ENCODE results near the gene BRINP3.

DNA sequence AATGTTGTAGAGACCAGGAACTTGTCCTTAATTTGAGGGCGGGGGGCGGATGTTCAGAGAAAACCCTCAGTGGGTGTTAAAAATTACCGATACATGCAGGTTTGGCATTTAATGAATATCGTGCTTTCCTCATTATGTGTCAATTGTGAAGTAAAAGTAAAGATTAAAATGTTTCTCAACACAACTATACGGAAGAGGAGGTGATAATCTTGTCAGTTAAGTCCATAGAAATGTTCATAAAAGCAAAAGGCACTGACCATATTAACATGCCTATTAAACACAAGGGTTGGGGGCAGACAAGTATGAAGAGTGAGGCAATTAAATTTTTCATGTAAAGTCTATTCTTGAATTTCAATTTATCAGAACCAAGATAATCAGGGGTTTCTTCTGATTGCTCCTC lies 1.3 kb downstream of the BRINP3 start:
- TF ChIP-seq, protein P1, sequence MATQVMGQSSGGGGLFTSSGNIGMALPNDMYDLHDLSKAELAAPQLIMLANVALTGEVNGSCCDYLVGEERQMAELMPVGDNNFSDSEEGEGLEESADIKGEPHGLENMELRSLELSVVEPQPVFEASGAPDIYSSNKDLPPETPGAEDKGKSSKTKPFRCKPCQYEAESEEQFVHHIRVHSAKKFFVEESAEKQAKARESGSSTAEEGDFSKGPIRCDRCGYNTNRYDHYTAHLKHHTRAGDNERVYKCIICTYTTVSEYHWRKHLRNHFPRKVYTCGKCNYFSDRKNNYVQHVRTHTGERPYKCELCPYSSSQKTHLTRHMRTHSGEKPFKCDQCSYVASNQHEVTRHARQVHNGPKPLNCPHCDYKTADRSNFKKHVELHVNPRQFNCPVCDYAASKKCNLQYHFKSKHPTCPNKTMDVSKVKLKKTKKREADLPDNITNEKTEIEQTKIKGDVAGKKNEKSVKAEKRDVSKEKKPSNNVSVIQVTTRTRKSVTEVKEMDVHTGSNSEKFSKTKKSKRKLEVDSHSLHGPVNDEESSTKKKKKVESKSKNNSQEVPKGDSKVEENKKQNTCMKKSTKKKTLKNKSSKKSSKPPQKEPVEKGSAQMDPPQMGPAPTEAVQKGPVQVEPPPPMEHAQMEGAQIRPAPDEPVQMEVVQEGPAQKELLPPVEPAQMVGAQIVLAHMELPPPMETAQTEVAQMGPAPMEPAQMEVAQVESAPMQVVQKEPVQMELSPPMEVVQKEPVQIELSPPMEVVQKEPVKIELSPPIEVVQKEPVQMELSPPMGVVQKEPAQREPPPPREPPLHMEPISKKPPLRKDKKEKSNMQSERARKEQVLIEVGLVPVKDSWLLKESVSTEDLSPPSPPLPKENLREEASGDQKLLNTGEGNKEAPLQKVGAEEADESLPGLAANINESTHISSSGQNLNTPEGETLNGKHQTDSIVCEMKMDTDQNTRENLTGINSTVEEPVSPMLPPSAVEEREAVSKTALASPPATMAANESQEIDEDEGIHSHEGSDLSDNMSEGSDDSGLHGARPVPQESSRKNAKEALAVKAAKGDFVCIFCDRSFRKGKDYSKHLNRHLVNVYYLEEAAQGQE (IDR thresholded peaks at IDR 0.05; ENCODE audit: borderline replicate concordance), result no peak
- TF ChIP-seq, protein P1 (CRISPR knock-in tag; IDR thresholded peaks at IDR 0.05; ENCODE audit: low read depth), result no peak
- no peak for TF ChIP-seq PHF8 (IDR thresholded peaks at IDR 0.05; ENCODE audit: borderline replicate concordance, low read length)
- TF ChIP-seq, protein P2, sequence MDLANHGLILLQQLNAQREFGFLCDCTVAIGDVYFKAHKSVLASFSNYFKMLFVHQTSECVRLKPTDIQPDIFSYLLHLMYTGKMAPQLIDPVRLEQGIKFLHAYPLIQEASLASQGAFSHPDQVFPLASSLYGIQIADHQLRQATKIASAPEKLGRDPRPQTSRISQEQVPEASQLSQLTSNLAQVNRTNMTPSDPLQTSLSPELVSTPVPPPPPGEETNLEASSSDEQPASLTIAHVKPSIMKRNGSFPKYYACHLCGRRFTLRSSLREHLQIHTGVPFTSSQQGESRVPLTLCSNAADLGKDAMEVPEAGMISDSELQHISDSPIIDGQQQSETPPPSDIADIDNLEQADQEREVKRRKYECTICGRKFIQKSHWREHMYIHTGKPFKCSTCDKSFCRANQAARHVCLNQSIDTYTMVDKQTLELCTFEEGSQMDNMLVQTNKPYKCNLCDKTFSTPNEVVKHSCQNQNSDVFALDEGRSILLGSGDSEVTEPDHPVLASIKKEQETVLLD (IDR thresholded peaks at IDR 0.05), result no peak
